ENCODE data around the gene DYNLT5. TPM values are rescaled to one million over a fixed set of nuclear protein-coding genes. Genes with fewer than 3 reads are reported as not detected.
"Not testable (repeated sequence)": the region's sequence is repeated elsewhere in the genome, so short reads cannot be mapped to it uniquely, and the experiment has no call there.

The DYNLT5 gene, protein sequence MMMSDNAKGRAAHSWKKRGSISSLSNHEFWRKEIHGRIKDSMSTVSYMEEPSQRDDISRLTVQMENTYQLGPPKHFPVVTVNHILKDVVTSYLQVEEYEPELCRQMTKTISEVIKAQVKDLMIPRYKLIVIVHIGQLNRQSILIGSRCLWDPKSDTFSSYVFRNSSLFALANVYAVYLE
- total RNA-seq (not detected), polyA plus RNA-seq (not detected), total RNA-seq (0 reads per million in 6 experiments)

DNA sequence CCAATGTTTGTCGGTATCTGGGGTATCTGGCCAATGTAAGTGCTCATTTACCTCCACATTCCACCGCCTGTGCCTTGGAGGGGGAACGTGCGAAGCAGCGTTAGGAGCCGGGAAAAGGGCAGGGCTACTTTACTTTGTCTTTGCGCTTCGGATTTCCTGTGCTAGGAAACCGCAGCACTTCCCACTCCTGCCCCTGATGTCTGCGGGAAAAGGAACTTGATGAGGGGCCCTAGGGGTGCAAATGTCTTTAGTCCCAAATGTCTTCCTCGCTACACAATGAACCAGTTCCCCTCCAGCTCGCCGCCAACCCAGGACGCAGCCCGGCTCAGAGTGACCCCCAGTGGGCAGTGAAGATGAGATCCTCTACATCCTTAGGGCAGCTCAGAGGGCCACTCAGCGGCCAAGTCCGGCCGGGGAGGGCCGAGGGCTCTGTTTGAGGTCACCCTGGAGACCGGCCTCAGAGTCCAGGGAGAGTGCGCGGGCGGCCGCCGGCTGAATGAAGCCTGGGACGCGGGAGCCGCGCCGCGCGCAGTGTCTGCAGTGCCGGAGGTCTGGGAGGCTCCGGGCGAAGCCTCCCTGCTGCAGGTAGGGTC, at the start of gene DYNLT5:
DYNLT5 (plus strand) TSS at position 460 of the 593 bp plus-strand sequence. CDS start 2,200 bp downstream, outside the sequence.
- Mint-ChIP-seq H3K9me3 (no peaks in the 10 kb centered on the region), H3K27me3 (peaks cover 35 to 65% (median 37%) of the 10 kb centered on the region in 5 donors), H3K27ac (peak within 1 kb of the TSS in 1 of 10 donors; percentile 41), H3K4me1 (peaks cover 10 to 21% (median 17%) of the 10 kb centered on the region in 4 donors), H3K36me3 (peaks cover 0 to 2% (median 0%) of the 10 kb centered on the region in 3 donors), H3K4me3 (peak within 1 kb of the TSS; percentile 25 to 76 (median 60))
- DNase-seq (no peak), ATAC-seq (peak; percentile 32 to 66)
- POLR2A ChIA-PET: no interaction called here

DNA sequence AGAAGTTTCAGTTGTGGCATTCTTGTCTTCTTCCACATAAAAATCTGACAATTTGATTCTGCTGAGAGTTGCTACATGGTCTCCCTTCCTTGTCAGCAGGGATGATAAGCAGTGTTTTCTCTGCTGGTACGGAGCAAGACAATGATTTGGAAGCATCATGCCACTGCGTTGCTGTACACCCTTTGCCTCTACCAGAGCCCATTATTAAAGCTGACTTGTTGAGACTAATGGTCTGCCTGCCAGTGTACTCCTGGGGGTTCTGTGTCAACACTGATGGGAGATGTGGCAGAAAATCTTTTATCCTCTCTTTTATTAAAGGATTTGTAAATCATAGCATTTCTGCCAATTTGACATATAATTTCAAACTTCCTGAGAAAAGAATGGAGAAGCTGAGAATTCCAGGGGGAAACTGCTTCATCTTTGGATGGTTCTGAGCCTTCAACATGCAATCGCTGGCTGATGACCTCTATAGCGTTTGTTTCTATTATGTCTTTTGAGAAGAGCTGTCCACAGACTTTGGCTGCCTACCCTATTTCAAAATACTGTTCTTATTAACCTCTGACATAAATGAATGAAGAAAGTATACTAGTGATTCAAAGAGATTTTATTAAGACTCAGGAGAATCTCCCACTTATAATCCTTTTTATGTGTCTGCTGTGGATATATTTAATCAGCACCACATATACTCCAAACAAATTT, 47.9 kb upstream of the DYNLT5 start:
- no peak for DNase-seq
- Mint-ChIP-seq H3K27me3 (peaks cover 4 to 22% (median 7%) of the 10 kb centered on the region in 5 donors), H3K4me3 (no peak overlapping the region), H3K27ac (no peak overlapping the region), H3K9me3 (no peaks in the 10 kb centered on the region), H3K4me1 (no peaks in the 10 kb centered on the region), H3K36me3 (no peaks in the 10 kb centered on the region)
- POLR2A ChIA-PET: no interaction called here
- ATAC-seq: no peak

DNA sequence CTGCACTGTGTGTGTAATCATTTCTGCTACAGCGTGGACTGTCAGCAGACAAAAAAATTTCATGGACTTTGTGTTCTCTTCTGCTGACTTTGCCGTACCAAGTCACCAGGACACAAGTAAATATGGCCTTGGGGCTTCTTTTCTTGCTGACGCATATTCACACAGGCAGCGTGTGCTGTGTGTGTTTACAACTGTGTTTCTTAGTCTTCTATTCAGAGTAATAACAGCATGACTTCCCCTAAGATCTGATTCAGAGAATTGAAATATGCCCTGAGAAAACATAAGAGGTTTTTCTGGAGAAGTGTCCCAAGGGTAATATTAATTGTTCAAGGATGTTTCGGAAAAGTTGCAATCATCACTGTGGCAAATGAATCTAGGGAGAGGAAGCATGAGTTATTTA, 47.1 kb upstream of the DYNLT5 start:
- H3K36me3 Mint-ChIP-seq: no peaks in the 10 kb centered on the region
- POLR2A ChIA-PET: no interaction called here

DNA sequence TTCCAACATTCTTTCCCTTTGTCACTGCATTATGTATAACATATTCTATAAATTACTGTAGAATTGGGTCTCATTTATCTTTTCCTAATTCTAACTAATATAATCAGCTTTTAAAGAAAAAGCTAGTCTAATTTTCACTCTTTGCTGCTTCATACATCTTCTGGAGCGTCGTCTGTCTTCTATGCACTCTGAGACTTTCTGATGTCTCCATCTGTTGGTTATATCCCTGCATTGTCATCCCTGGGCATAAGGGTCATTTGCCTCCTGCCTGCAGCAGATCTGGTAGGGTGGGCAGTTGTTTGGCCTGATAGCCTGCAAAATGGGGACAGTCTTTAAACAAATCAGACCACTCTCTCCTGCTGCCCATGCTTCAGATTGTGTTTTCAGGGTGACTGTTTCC, 40.8 kb upstream of the DYNLT5 start:
- Mint-ChIP-seq H3K9me3 (no peaks in the 10 kb centered on the region), H3K4me3 (no peak overlapping the region), H3K4me1 (no peaks in the 10 kb centered on the region), H3K27me3 (peaks cover 0 to 5% (median 3%) of the 10 kb centered on the region in 5 donors), H3K27ac (no peak overlapping the region), H3K36me3 (no peaks in the 10 kb centered on the region)
- DNase-seq (no peak), ATAC-seq (no peak)
- POLR2A ChIA-PET: no interaction called here

More for the DNA sequence above, 47.1 kb upstream of the DYNLT5 start:
- ATAC-seq: no peak
- DNase-seq: no peak
- H3K4me3 Mint-ChIP-seq: no peak overlapping the region
- peaks cover 4 to 22% (median 7%) of the 10 kb centered on the region in 5 donors for H3K27me3 Mint-ChIP-seq
- H3K9me3 Mint-ChIP-seq: no peaks in the 10 kb centered on the region
- no peak overlapping the region for H3K27ac Mint-ChIP-seq
- H3K4me1 Mint-ChIP-seq: no peaks in the 10 kb centered on the region

DNA sequence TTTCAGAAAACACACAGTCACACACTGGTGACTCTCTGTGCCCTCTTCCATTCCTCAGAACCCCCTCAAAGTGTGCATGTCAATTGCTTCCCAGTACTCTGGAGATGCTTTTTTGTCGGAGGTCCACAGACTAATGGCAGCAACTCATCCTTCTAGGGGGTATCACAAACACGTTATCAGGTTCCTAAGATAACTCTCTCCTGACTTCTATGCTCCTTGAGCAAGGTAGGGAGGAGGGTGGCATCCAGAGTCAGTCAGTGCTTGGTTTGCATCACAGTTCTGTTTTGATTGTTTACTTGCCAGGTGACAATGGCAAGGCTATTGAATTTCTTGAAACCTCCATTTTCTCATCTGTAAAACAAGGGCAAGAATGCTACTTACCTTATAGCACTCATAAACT, 39.4 kb upstream of the DYNLT5 start:
- H3K27me3 Mint-ChIP-seq: peaks cover 0 to 7% (median 3%) of the 10 kb centered on the region in 5 donors
- POLR2A ChIA-PET: no interaction called here
- no peaks in the 10 kb centered on the region for H3K36me3 Mint-ChIP-seq

DNA sequence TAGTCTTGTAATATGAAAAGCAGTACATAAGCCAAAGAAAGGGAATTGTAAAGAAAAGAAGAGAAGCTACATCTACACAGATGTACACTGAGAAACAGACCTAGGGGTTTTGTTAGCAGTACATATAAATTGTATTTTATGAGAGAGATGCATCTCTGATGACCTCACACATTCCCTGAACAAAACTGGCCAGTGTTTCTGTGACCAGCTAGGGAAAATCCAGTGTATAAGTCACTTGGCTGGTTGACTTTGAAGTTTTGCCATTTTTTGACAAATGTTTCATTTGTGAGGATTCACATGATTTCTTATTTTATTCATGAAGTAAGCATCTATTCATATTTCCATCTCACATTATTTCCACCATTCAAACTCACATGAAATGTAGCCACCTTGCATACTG, 28.3 kb upstream of the DYNLT5 start:
- H3K4me1 Mint-ChIP-seq: peaks cover 3 to 8% (median 7%) of the 10 kb centered on the region in 4 donors
- no peaks in the 10 kb centered on the region for H3K9me3 Mint-ChIP-seq
- no peaks in the 10 kb centered on the region for H3K36me3 Mint-ChIP-seq
- H3K4me3 Mint-ChIP-seq: no peak overlapping the region
- no peak overlapping the region for H3K27ac Mint-ChIP-seq
- POLR2A ChIA-PET: no interaction called here
- no peak for ATAC-seq
- peaks cover 0 to 13% (median 10%) of the 10 kb centered on the region in 5 donors for H3K27me3 Mint-ChIP-seq
- DNase-seq: no peak

More for the DNA sequence above, 39.4 kb upstream of the DYNLT5 start:
- Mint-ChIP-seq H3K27ac (no peak overlapping the region), H3K4me1 (no peaks in the 10 kb centered on the region), H3K9me3 (no peaks in the 10 kb centered on the region), H3K4me3 (no peak overlapping the region)
- no peak for DNase-seq
- ATAC-seq: no peak

DNA sequence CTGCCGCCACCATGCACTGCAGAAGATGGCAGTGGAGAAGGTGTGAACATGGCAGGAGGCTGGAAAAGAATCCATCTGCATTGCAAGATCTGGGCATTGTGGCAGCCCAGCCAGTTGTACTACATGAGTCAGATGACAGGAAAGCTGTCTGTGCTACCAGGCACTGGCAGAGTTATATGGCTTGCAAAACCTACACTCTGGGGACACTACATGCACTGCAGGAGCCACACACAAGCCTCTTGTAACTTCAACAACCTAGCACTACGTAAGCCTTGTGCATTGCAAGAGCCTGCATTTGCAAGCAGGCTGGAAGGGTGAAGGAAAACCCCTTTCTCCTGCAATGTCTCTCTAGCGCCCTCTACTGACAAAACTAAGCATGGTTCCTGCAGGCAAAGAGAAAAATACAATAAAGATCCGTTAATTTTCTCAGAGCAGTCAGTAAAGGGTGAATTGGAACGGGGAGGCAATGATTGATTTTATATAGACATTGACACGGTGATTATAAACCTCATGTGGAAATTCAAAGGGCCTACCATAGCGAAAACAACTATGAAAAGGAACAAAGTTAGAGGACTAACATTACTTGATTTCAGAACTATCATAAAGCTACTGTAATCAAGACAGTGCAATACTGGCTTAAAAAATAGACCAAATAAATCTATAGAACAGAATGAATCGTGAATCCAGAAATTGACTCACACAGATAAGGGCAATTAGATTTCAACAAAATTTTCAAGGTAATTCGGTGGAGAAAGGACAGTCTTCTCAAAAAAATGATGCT, 26.2 kb upstream of the DYNLT5 start:
- Mint-ChIP-seq H3K9me3 (no peaks in the 10 kb centered on the region), H3K4me3 (no peak overlapping the region)
- POLR2A ChIA-PET: no interaction called here

DNA sequence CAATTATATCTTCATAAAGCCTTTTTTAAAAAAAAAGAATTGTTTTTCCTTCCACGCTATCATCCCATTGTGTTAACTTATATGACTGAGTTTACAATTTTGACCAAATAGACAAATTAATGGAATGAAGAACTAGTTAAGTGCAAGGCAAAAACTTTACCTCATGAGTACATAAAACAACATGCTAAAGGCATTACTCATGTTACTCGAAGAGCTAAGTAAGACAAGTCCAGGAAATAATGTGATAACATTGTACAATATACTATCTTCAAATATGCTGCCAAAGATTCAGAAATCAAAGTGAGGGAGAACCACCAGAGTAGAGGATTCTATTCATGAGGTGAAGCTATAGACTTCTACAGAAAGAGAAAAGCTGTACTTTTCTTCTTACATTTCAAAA, 24.2 kb upstream of the DYNLT5 start:
- peaks cover 7 to 20% (median 15%) of the 10 kb centered on the region in 4 donors for H3K4me1 Mint-ChIP-seq
- H3K27ac Mint-ChIP-seq: peak overlapping the region in 1 of 10 donors; percentile 60
- H3K4me3 Mint-ChIP-seq: no peak overlapping the region
- no peaks in the 10 kb centered on the region for H3K36me3 Mint-ChIP-seq
- H3K9me3 Mint-ChIP-seq: no peaks in the 10 kb centered on the region
- POLR2A ChIA-PET: no interaction called here
- H3K27me3 Mint-ChIP-seq: peaks cover 0 to 9% (median 4%) of the 10 kb centered on the region in 5 donors
- no peak for DNase-seq
- no peak for ATAC-seq

More for the DNA sequence above, 26.2 kb upstream of the DYNLT5 start:
- ATAC-seq: peak; percentile 67 to 78
- Mint-ChIP-seq H3K27me3 (peaks cover 0 to 13% (median 10%) of the 10 kb centered on the region in 5 donors), H3K27ac (peak overlapping the region in 1 of 10 donors; percentile 2), H3K4me1 (peaks cover 7 to 16% (median 15%) of the 10 kb centered on the region in 4 donors), H3K36me3 (no peaks in the 10 kb centered on the region)
- DNase-seq: peak; percentile 7 to 72 (median 48)

DNA sequence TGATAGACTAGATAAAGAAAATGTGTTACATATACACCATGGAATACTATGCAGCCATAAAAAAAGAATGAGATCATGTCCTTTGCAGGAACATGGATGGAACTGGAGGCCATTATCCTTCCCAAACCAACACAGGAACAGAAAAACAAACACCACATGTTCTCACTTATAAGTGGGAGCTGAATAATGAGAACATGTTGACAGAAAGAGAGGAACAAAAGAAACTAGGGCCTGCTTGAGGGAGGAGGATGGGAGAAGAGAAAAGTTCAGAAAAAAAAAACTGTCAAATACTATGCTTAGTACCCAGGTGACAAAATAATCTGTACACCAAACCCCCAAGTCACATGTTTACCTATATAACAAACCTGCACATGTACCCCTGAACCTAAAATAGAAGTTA, 23.5 kb upstream of the DYNLT5 start:
- POLR2A ChIA-PET, H3K9me3 Mint-ChIP-seq, DNase-seq, H3K36me3 Mint-ChIP-seq, H3K27me3 Mint-ChIP-seq: not testable (repeated sequence)
- Mint-ChIP-seq H3K4me3 (peak overlapping the region in 2 of 10 donors; percentile 20 to 33), H3K4me1 (peaks cover 7 to 20% (median 15%) of the 10 kb centered on the region in 4 donors), H3K27ac (peak overlapping the region in 8 of 10 donors; percentile 39 to 82 (median 62))
- peak in 1 of 2 donors; percentile 21 for ATAC-seq

DNA sequence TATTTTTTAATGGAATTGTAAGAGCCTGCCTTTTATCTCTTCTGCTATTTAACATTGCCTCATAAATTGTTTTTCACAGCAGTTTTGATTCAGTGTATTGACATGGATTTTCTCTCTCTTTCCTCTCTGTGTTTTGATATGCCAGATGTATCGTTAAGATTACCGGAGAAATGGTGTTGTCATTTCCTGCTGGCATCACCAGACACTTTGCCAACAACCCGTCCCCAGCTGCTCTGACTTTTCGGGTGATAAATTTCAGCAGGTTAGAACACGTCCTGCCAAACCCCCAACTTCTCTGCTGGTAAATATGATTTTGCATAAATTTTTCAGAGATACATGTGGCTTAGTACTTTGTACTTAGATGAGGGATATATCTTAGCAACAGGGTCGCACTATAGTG, 23.1 kb upstream of the DYNLT5 start:
- Mint-ChIP-seq H3K36me3 (no peaks in the 10 kb centered on the region), H3K9me3 (no peaks in the 10 kb centered on the region), H3K27ac (peak overlapping the region in 9 of 10 donors; percentile 39 to 82 (median 60)), H3K4me3 (peak overlapping the region in 6 of 10 donors; percentile 15 to 66 (median 39)), H3K27me3 (peaks cover 0 to 9% (median 4%) of the 10 kb centered on the region in 5 donors), H3K4me1 (peaks cover 7 to 20% (median 15%) of the 10 kb centered on the region in 4 donors)
- POLR2A ChIA-PET: no interaction called here
- ATAC-seq (peak; percentile 76 to 83), DNase-seq (peak in 5 of 10 donors; percentile 20 to 63 (median 30))

DNA sequence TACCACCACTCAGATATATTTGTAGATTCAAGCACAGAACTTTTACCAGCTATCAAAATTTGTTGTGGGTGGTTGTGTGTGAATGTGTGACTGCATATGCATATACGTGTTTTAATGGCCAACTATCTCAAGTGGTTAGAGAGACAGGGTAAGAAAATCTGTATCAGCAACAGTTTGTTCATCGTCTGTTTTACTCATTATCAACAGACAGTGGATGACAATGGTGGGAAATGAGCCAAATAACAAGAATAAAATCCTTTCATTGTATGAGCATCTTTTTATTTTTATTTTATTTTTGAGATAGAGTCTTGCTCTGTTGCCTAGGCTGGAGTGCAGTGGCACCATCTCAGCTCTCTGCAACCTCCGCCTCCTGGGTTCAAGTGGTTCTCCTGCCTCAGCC, 22.7 kb upstream of the DYNLT5 start:
- Mint-ChIP-seq H3K27me3 (peaks cover 0 to 9% (median 4%) of the 10 kb centered on the region in 5 donors), H3K36me3 (no peaks in the 10 kb centered on the region), H3K9me3 (no peaks in the 10 kb centered on the region), H3K27ac (peak overlapping the region in 6 of 10 donors; percentile 39 to 82 (median 58)), H3K4me3 (peak overlapping the region in 2 of 10 donors; percentile 45 to 46), H3K4me1 (peaks cover 7 to 20% (median 15%) of the 10 kb centered on the region in 4 donors)
- DNase-seq: no peak
- POLR2A ChIA-PET: no interaction called here
- ATAC-seq: no peak

DNA sequence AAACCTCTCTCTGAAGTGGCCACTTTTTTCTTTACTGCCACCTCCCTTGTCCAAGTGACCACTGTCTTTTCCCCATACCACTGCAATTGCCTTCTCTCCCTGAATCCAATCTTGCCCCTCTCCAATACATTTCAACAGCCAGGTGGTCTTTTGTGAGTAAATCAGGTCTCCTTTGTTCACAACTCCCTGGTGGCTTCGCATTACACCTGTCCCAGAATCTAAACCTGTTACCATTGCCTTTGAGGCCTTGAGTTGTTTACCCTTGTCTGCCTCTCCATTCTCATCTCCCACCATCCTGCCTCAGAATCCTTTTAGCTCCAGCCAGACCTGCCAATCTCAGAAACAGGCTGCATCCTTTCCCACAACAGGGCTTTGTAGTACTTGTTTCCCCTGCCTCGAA, 21.8 kb upstream of the DYNLT5 start:
- Mint-ChIP-seq H3K4me1 (peaks cover 7 to 20% (median 15%) of the 10 kb centered on the region in 4 donors), H3K27me3 (peaks cover 0 to 9% (median 4%) of the 10 kb centered on the region in 5 donors), H3K9me3 (no peaks in the 10 kb centered on the region), H3K27ac (peak overlapping the region in 1 of 10 donors; percentile 74), H3K4me3 (no peak overlapping the region), H3K36me3 (no peaks in the 10 kb centered on the region)
- no peak for ATAC-seq
- no peak for DNase-seq
- POLR2A ChIA-PET: no interaction called here

All from naive thymus-derived CD8-positive, alpha-beta T cell (primary cell).